HCT116 (cell line): ENCODE measurements around the gene ATP7B. TPM values are rescaled to one million over a fixed set of nuclear protein-coding genes. Genes with fewer than 3 reads are reported as not detected.

ENCODE experiments used
- ATAC-seq: fragments of 200-7000 bp; cut with Tn5 transposase; 2 replicates; pipeline ENCODE4 v1.9.1; 2020; ENCODE audit warnings: mild to moderate bottlenecking, moderate library complexity
- BruUV-seq: library from RNA; stranded (reverse); fragments of 400-500 nt; replicated peaks from 2 replicates; lab custom pipeline; 2021; lab: Mats Ljungman, UMichigan
- CTCF ChIA-PET: fragments of 300-600 bp; sonication (Branson Sonifier 250); formaldehyde crosslinking; loops from one replicate; lab custom pipeline; 2021; ENCODE audit warnings: antibody characterized with exemption; lab: Charles Lee
- POLR2A ChIA-PET: fragments of 300-600, 350-600 bp; sonication (Branson Sonifier 250); formaldehyde crosslinking; loops from one replicate; lab custom pipeline; 2021; ENCODE audit warnings: antibody characterized with exemption; lab: Charles Lee
- RAD21 ChIA-PET, 2 experiments: fragments of 300-600 bp; sonication (Branson Sonifier 250); formaldehyde crosslinking; loops; one replicate each; lab custom pipeline; 2023; ENCODE audit warnings: low total read pairs in 2 of 2; ENCODE audit not compliant: uncharacterized antibody in 2 of 2, unreplicated experiment in 2 of 2, low non-redundant PET in 1 of 2; lab: Charles Lee
- DNase-seq: peaks from one replicate; pipeline ENCODE4 v3.0.0-alpha.2; 2010; ENCODE audit warnings: low read depth, low spot score
- H2AFZ ChIP-seq: fragments of 200-600 bp; shearing (Covaris generic), sonication (generic); 2 replicates; pipeline ENCODE4 v1.6.1; 2017; ENCODE audit warnings: low read depth, mixed run types, mixed read lengths, antibody characterized with exemption, low read length; ENCODE audit not compliant: poor library complexity, severe bottlenecking
- H3K27ac ChIP-seq: 2 replicates; pipeline ENCODE4 v1.5.1; 2012; ENCODE audit warnings: low read depth, low read length
- H3K27me3 ChIP-seq: fragments of 200-600 bp; sonication (generic); 2 replicates; pipeline ENCODE4 v1.6.1; 2016; ENCODE audit warnings: mixed run types, low read length, mixed read lengths; ENCODE audit not compliant: insufficient read depth
- H3K36me3 ChIP-seq, 2 experiments: fragments of 200-500 bp in 1 of 2; fragments of 200-600 bp in 1 of 2; sonication (Bioruptor generic) in 1 of 2; sonication (generic) in 1 of 2; 2 replicates each; pipeline versions ENCODE4 v1.5.1 to v1.6.1; 2014 to 2016; ENCODE audit warnings: low read length in 2 of 2, inconsistent platforms in 1 of 2, mixed read lengths in 1 of 2, mixed run types in 1 of 2; ENCODE audit not compliant: insufficient read depth in 2 of 2, control insufficient read depth in 1 of 2
- H3K4me1 ChIP-seq, 2 experiments: fragments of 200-600 bp in 1 of 2; sonication (generic) in 1 of 2; 2 replicates each; pipeline versions ENCODE4 v1.5.1 to v1.6.1; 2012 to 2017; ENCODE audit warnings: low read length in 2 of 2, inconsistent platforms in 1 of 2, mild to moderate bottlenecking in 1 of 2, mixed read lengths in 1 of 2, mixed run types in 1 of 2, moderate library complexity in 1 of 2; ENCODE audit not compliant: insufficient read depth in 2 of 2, control insufficient read depth in 1 of 2
- H3K4me2 ChIP-seq: fragments of 200-600 bp; sonication (generic); 2 replicates; pipeline ENCODE4 v1.6.1; 2017; ENCODE audit warnings: mixed run types, low read length, mixed read lengths
- H3K4me3 ChIP-seq, 2 experiments: fragments of 200-600 bp in 1 of 2; sonication (generic) in 1 of 2; replicated peaks in 1 of 2; 2 replicates each; pipeline ENCODE4 v1.5.1; 2011 to 2016; ENCODE audit warnings: low read length in 2 of 2, control low read depth in 1 of 2, low read depth in 1 of 2, mild to moderate bottlenecking in 1 of 2, mixed read lengths in 1 of 2, mixed run types in 1 of 2
- H3K79me2 ChIP-seq: fragments of 200-600 bp; sonication (generic); 2 replicates; pipeline ENCODE4 v1.6.1; 2017; ENCODE audit warnings: mild to moderate bottlenecking, mixed run types, low read length, moderate library complexity, mixed read lengths; ENCODE audit not compliant: insufficient read depth
- H3K9ac ChIP-seq: fragments of 200-600 bp; sonication (generic); 2 replicates; pipeline ENCODE4 v1.6.1; 2016; ENCODE audit warnings: low read length, mixed read lengths
- H3K9me2 ChIP-seq: fragments of 200-600 bp; sonication (generic), shearing (Covaris generic); 2 replicates; pipeline ENCODE4 v1.6.1; 2017; ENCODE audit warnings: mixed run types, mild to moderate bottlenecking, moderate library complexity; ENCODE audit not compliant: insufficient read depth
- H3K9me3 ChIP-seq, 2 experiments: fragments of 200-500 bp in 1 of 2; fragments of 200-600 bp in 1 of 2; sonication (Bioruptor generic) in 1 of 2; sonication (generic) in 1 of 2; 2 replicates each; pipeline ENCODE4 v1.6.1; 2014 to 2017; ENCODE audit warnings: low read length in 2 of 2, mixed read lengths in 2 of 2, inconsistent platforms in 1 of 2, low read depth in 1 of 2, mild to moderate bottlenecking in 1 of 2, mixed run types in 1 of 2, moderate library complexity in 1 of 2; ENCODE audit not compliant: control insufficient read depth in 1 of 2, insufficient read depth in 1 of 2
- H4K20me1 ChIP-seq: fragments of 200-600 bp; sonication (generic), shearing (Covaris generic); 2 replicates; pipeline ENCODE4 v1.6.1; 2017; ENCODE audit warnings: mixed run types, mild to moderate bottlenecking, moderate library complexity; ENCODE audit not compliant: insufficient read depth
- ATF3 ChIP-seq: IDR thresholded peaks from 2 replicates; pipeline ENCODE4 v1.6.1; 2012
- CEBPB ChIP-seq: IDR thresholded peaks from 2 replicates; pipeline ENCODE4 v1.6.1; 2012; ENCODE audit warnings: low read depth
- ELF1 ChIP-seq: IDR thresholded peaks from 2 replicates; pipeline ENCODE4 v1.6.1; 2012; ENCODE audit warnings: low read depth, borderline replicate concordance
- EZH2 ChIP-seq: fragments of 200-600 bp; sonication (generic); IDR thresholded peaks from 2 replicates; pipeline ENCODE4 v1.6.1; 2017; ENCODE audit warnings: antibody characterized with exemption, mixed run types
- RAD21 ChIP-seq: IDR thresholded peaks from 2 replicates; pipeline ENCODE4 v1.6.1; 2012; ENCODE audit warnings: low read depth, mild to moderate bottlenecking
- SP1 ChIP-seq: IDR thresholded peaks from 2 replicates; pipeline ENCODE4 v1.6.1; 2012; ENCODE audit warnings: low read depth
- SRF ChIP-seq: IDR thresholded peaks from 2 replicates; pipeline ENCODE4 v1.6.1; 2012; ENCODE audit warnings: low read depth
- ZBTB33 ChIP-seq: IDR thresholded peaks from 2 replicates; pipeline ENCODE4 v1.6.1; 2011; ENCODE audit warnings: mild to moderate bottlenecking, low read length, moderate library complexity; ENCODE audit not compliant: insufficient replicate concordance; ENCODE audit errors: extremely low read depth
- intact Hi-C: fragments of 100-400 bp; cut with micrococcal nuclease; formaldehyde crosslinking; loops from 2 replicates; pipeline ENCODE4 v1.10.0; 2022
- total RNA-seq: library from RNA; stranded (reverse); gene quantifications from one replicate; pipeline ENCODE4 v1.2.1, GENCODE V29; 2021; ENCODE audit not compliant: unreplicated experiment
- TF ChIP-seq, protein P1 (sequence below): IDR thresholded peaks from 2 replicates; pipeline ENCODE4 v1.6.1; 2012; ENCODE audit warnings: low read depth
- TF ChIP-seq, protein P2 (sequence below): IDR thresholded peaks from 2 replicates; pipeline ENCODE4 v1.6.1; 2012

The ATP7B gene
- total RNA-seq, 1 experiment from 2014 or later, result 10.3 TPM

DNA sequence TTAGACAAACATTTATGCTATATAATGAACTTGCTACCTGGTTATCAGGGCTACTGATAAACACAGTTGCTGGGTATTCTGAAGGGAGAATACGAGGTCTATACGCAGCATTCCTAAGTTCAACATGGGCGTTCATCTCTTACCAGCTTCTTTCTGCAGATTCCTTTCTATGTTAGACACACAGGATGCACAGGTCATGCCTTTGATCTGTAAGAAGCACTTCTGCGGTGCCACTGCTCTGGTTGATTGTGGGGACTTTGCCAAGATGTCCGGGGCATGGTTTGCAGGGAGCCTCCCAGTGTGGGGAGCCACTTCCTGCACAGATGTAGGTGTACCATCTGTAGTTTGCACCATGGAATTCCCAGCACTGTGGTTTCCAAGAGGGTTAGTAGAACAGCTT, 40.9 kb downstream of the ATP7B start:
- Histone ChIP-seq H3K79me2 (no peaks in the 10 kb centered on the region), H3K27ac (no peak overlapping the region), H3K4me2 (no peak overlapping the region), H4K20me1 (no peaks in the 10 kb centered on the region), H3K4me1 (no peaks in the 10 kb centered on the region), H3K27me3 (no peaks in the 10 kb centered on the region), H3K4me3 (no peak overlapping the region), H3K9me3 (no peaks in the 10 kb centered on the region), H3K9ac (no peak overlapping the region), H3K9me2 (no peaks in the 10 kb centered on the region), H2AFZ (no peak overlapping the region), H3K36me3 (no peaks in the 10 kb centered on the region)
- ChIA-PET CTCF (no interaction called here), POLR2A (no interaction called here), RAD21 (no interaction called here)
- BruUV-seq, result no TSS peak
- DNase-seq (no peak), ATAC-seq (no peak)
- intact Hi-C loops, result no loop called here
- TF ChIP-seq CEBPB, result no peak

DNA sequence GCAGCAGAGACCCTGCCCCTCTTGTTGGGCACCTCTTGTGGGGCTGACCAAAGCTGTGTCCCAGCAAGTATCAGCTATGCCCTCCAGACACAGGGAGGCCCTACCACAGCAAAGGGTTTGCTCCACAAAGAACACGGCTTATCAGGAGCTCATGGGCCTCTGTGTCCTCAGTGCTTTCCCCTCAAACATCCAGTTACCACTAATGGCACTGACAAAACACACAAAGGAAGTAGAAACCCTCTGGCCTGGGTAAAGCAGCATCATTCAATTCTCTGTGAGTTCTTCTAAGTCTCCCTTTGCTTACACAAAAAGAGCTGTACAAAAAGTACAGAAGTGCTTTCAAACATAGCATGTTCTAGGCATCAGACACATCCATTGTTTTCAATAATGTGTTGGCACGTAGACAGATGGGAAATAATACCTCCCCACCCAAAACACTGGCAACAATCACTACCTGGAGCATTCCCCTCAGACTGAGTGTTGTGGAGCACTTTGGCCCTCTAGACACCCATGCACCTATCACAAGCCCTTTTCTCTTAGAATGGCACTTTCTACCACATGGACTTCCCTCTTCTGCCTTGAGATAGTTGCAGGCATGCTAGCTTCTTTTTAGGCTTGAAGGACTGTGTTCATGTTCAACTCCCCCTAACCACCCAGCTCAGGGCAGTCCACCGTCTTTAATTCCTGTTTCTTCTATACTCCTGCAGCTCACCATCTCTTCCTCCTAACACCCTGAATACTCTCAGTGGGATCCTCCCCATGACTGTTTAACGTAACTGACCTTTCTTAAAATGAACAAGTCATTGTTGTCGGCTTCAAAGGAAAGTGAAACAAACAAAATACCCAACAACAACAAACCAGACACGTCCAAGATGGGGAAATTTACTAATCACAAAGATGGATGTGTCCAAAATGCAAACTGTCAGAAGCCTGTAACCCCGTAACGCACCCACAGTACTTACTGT, 43.5 kb downstream of the ATP7B start:
- H3K27ac ChIP-seq, result no peak overlapping the region
- no peaks in the 10 kb centered on the region for H3K36me3 ChIP-seq
- RAD21 ChIA-PET, result no interaction called here
- no peak overlapping the region for H3K9ac ChIP-seq
- TF ChIP-seq SRF, result no peak
- TF ChIP-seq, protein P1, sequence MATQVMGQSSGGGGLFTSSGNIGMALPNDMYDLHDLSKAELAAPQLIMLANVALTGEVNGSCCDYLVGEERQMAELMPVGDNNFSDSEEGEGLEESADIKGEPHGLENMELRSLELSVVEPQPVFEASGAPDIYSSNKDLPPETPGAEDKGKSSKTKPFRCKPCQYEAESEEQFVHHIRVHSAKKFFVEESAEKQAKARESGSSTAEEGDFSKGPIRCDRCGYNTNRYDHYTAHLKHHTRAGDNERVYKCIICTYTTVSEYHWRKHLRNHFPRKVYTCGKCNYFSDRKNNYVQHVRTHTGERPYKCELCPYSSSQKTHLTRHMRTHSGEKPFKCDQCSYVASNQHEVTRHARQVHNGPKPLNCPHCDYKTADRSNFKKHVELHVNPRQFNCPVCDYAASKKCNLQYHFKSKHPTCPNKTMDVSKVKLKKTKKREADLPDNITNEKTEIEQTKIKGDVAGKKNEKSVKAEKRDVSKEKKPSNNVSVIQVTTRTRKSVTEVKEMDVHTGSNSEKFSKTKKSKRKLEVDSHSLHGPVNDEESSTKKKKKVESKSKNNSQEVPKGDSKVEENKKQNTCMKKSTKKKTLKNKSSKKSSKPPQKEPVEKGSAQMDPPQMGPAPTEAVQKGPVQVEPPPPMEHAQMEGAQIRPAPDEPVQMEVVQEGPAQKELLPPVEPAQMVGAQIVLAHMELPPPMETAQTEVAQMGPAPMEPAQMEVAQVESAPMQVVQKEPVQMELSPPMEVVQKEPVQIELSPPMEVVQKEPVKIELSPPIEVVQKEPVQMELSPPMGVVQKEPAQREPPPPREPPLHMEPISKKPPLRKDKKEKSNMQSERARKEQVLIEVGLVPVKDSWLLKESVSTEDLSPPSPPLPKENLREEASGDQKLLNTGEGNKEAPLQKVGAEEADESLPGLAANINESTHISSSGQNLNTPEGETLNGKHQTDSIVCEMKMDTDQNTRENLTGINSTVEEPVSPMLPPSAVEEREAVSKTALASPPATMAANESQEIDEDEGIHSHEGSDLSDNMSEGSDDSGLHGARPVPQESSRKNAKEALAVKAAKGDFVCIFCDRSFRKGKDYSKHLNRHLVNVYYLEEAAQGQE, result no peak
- TF ChIP-seq ZBTB33, result no peak
- no peak for TF ChIP-seq ATF3
- TF ChIP-seq, protein P2, sequence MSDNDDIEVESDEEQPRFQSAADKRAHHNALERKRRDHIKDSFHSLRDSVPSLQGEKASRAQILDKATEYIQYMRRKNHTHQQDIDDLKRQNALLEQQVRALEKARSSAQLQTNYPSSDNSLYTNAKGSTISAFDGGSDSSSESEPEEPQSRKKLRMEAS, result no peak
- no peak for TF ChIP-seq EZH2
- no peak for TF ChIP-seq RAD21
- no peak for TF ChIP-seq ELF1
- no peak for TF ChIP-seq SP1
- TF ChIP-seq, all 23 proteins: peak for 0
- no peaks in the 10 kb centered on the region for H3K79me2 ChIP-seq
- ChIA-PET CTCF (no interaction called here), POLR2A (no interaction called here)
- ATAC-seq (no peak), DNase-seq (no peak)
- H3K9me2 ChIP-seq, result no peaks in the 10 kb centered on the region
- H3K9me3 ChIP-seq, result no peaks in the 10 kb centered on the region
- H3K4me3 ChIP-seq, result no peak overlapping the region
- H3K4me2 ChIP-seq, result no peak overlapping the region
- no TSS peak for BruUV-seq
- no peaks in the 10 kb centered on the region for H4K20me1 ChIP-seq
- H3K4me1 ChIP-seq, result no peaks in the 10 kb centered on the region
- H3K27me3 ChIP-seq, result no peaks in the 10 kb centered on the region
- H2AFZ ChIP-seq, result no peak overlapping the region
- intact Hi-C loops, result no loop called here
